Prostate gland (tissue), 2 donors: ENCODE measurements around the gene SF3A2. TPM values are rescaled to one million over a fixed set of nuclear protein-coding genes. Genes with fewer than 3 reads are reported as not detected.
"Not testable (repeated sequence)": the region's sequence is repeated elsewhere in the genome, so short reads cannot be mapped to it uniquely, and the experiment has no call there.

ENCODE experiments used
- DNase-seq: peaks from one replicate; pipeline ENCODE4 v3.0.0-alpha.2; 2019; ENCODE audit warnings: low spot score
- H3K27ac ChIP-seq, 2 donors: fragments of 200-600 bp; sonication (generic); 2 replicates each; pipeline ENCODE4 v1.5.1; 2017 to 2019
- H3K27me3 ChIP-seq: fragments of 200-600 bp; sonication (generic); replicated peaks from 2 replicates; pipeline ENCODE4 v1.5.1; 2019; ENCODE audit not compliant: insufficient read depth
- H3K36me3 ChIP-seq, 2 donors: fragments of 200-600 bp; sonication (generic); 1 replicate in 1 of 2; 2 replicates in 1 of 2; pipeline versions ENCODE4 v1.5.1 to v1.8.1; 2017 to 2019
- H3K4me1 ChIP-seq: fragments of 200-600 bp; sonication (generic); replicated peaks from 2 replicates; pipeline ENCODE4 v1.5.1; 2019
- H3K4me3 ChIP-seq, 2 donors: fragments of 200-600 bp; sonication (generic); 2 replicates each; pipeline ENCODE4 v1.5.1; 2017 to 2019
- H3K9me3 ChIP-seq: fragments of 200-600 bp; sonication (generic); 2 replicates; pipeline ENCODE4 v1.5.1; 2017
- CTCF ChIP-seq, 4 experiments: fragments of 200-600 bp in 2 of 4; fragments of 450-650 bp in 2 of 4; sonication (generic) in 2 of 4; IDR thresholded peaks; 1 replicate in 3 of 4; 2 replicates in 1 of 4; pipeline ENCODE4 v1.5.1; 2016 to 2019; ENCODE audit warnings: antibody characterized with exemption in 4 of 4, mild to moderate bottlenecking in 2 of 4, moderate library complexity in 2 of 4
- POLR2A ChIP-seq: fragments of 450-650 bp; IDR thresholded peaks from one replicate; pipeline ENCODE4 v1.6.1; 2016; ENCODE audit warnings: antibody characterized with exemption, mild to moderate bottlenecking
- POLR2AphosphoS5 ChIP-seq: sonication (generic); formaldehyde crosslinking; IDR thresholded peaks from one replicate; pipeline ENCODE4 v1.6.1; 2017; ENCODE audit warnings: antibody characterized with exemption
- WGBS: methylation state at CpG from one replicate; pipeline ENCODE4 v1.1.5; 2018; 5-methylcytosine and 5-hydroxymethylcytosine counted together
- intact Hi-C: fragments of 100-400 bp; cut with DNase I; formaldehyde crosslinking; loops from one replicate; pipeline ENCODE4 v1.14.2; 2022
- total RNA-seq, 2 donors: library from RNA; depleted of rRNA; stranded (reverse); fragments of >200 nt; gene quantifications; one replicate each; pipeline ENCODE4 v1.1.0, GENCODE V29; 2016

SF3A2 gene
- total RNA-seq, 2 donors from 2014 or later: 31.9 to 113 TPM

GRCh38 chr19:2199215-2199614 lies 37.4 kb upstream of the SF3A2 start:
- TF ChIP-seq CTCF (IDR thresholded peaks at IDR 0.05) (no peak), POLR2AphosphoS5 (no peak), POLR2A (no peak)
- H3K36me3 ChIP-seq: peaks cover 4 to 7% of the 10 kb centered on the region in 2 donors
- 70% methylated on average over 17 of the region's 18 CpGs for WGBS

GRCh38 chr19:2199861-2200623 lies 36.6 kb upstream of the SF3A2 start:
- H3K4me3 ChIP-seq: no peak overlapping the region
- no peak for DNase-seq
- intact Hi-C loops: no loop called here
- no peaks in the 10 kb centered on the region for H3K4me1 ChIP-seq
- no peaks in the 10 kb centered on the region for H3K9me3 ChIP-seq
- H3K27me3 ChIP-seq: no peaks in the 10 kb centered on the region
- TF ChIP-seq CTCF (IDR thresholded peaks at IDR 0.05) (no peak), POLR2A (no peak), POLR2AphosphoS5 (no peak)
- no peaks in the 10 kb centered on the region for H3K36me3 ChIP-seq
- H3K27ac ChIP-seq: no peak overlapping the region
- 92% methylated on average over 35 of the region's 37 CpGs for WGBS

More at GRCh38 chr19:2199215-2199614, 37.4 kb upstream of the SF3A2 start:
- H3K27ac ChIP-seq: no peak overlapping the region
- no peaks in the 10 kb centered on the region for H3K4me1 ChIP-seq
- no peak overlapping the region for H3K4me3 ChIP-seq
- H3K27me3 ChIP-seq: no peaks in the 10 kb centered on the region
- DNase-seq: no peak
- intact Hi-C loops: no loop called here
- no peaks in the 10 kb centered on the region for H3K9me3 ChIP-seq

- H3K27ac ChIP-seq, H3K9me3 ChIP-seq, H3K4me1 ChIP-seq, H3K27me3 ChIP-seq, H3K4me3 ChIP-seq, DNase-seq, intact Hi-C loops, H3K36me3 ChIP-seq: not testable (repeated sequence)
- 95% methylated on average over 49 of the region's 50 CpGs for WGBS
Measured at GRCh38 chr19:2200624-2201294, 35.9 kb upstream of the SF3A2 start.

- H3K27me3 ChIP-seq: no peaks in the 10 kb centered on the region
- peaks cover 0 to 1% of the 10 kb centered on the region in 2 donors for H3K36me3 ChIP-seq
- TF ChIP-seq POLR2AphosphoS5: no peak
- TF ChIP-seq POLR2A: no peak
- TF ChIP-seq CTCF (IDR thresholded peaks at IDR 0.05): no peak
- DNase-seq: no peak
- no peaks in the 10 kb centered on the region for H3K9me3 ChIP-seq
- no peaks in the 10 kb centered on the region for H3K4me1 ChIP-seq
- H3K4me3 ChIP-seq: no peak overlapping the region
- intact Hi-C loops: no loop called here
- H3K27ac ChIP-seq: no peak overlapping the region
- 91% methylated on average over 21 of the region's 21 CpGs for WGBS
Measured at GRCh38 chr19:2201473-2202148, 35.0 kb upstream of the SF3A2 start.

- H3K27me3 ChIP-seq: no peaks in the 10 kb centered on the region
- peaks cover 0 to 9% of the 10 kb centered on the region in 2 donors for H3K36me3 ChIP-seq
- H3K4me3 ChIP-seq: no peak overlapping the region
- no peaks in the 10 kb centered on the region for H3K9me3 ChIP-seq
- no peak for TF ChIP-seq CTCF (IDR thresholded peaks at IDR 0.05)
- TF ChIP-seq POLR2A: no peak
- no peak for TF ChIP-seq POLR2AphosphoS5
- WGBS: 93% methylated on average over 15 of the region's 15 CpGs
- no peak overlapping the region for H3K27ac ChIP-seq
- no peaks in the 10 kb centered on the region for H3K4me1 ChIP-seq
- intact Hi-C loops: no loop called here
- DNase-seq: no peak
Measured at GRCh38 chr19:2202366-2202765, 34.3 kb upstream of the SF3A2 start.
